Stomach (tissue), 9 donors: ENCODE measurements around the gene SCG2. TPM values are rescaled to one million over a fixed set of nuclear protein-coding genes. Genes with fewer than 3 reads are reported as not detected.

ENCODE experiments used
- DNase-seq, 2 donors: peaks; one replicate each; pipeline versions ENCODE4 v3.0.0 to v3.0.0-alpha.2; 2013 to 2019
- H3K27ac ChIP-seq, 5 donors: fragments of 200-600 bp in 4 of 5; sonication (generic) in 4 of 5; one replicate each; pipeline ENCODE4 v1.5.1; 2013 to 2019; ENCODE audit warnings: mild to moderate bottlenecking in 1 of 5, moderate library complexity in 1 of 5
- H3K27me3 ChIP-seq, 3 donors: fragments of 200-600 bp; sonication (generic); one replicate each; pipeline ENCODE4 v1.5.1; 2017 to 2019; ENCODE audit warnings: mixed run types in 1 of 3
- H3K36me3 ChIP-seq, 4 donors: fragments of 200-600 bp; sonication (generic); 1 replicate in 3 of 4; 2 replicates in 1 of 4; pipeline ENCODE4 v1.5.1; 2016 to 2019
- H3K4me1 ChIP-seq, 4 donors: fragments of 200-600 bp; sonication (generic); one replicate each; pipeline ENCODE4 v1.5.1; 2016 to 2019
- H3K4me3 ChIP-seq, 4 donors: fragments of 200-600 bp; sonication (generic) in 3 of 4; one replicate each; pipeline ENCODE4 v1.5.1; 2016 to 2019; ENCODE audit warnings: mild to moderate bottlenecking in 1 of 4
- H3K9me3 ChIP-seq, 4 donors: fragments of 200-600 bp; sonication (generic); one replicate each; pipeline ENCODE4 v1.5.1; 2016 to 2019
- CTCF ChIP-seq, 7 experiments: fragments of 450-650 bp in 4 of 7; fragments of 200-600 bp in 3 of 7; sonication (generic) in 3 of 7; IDR thresholded peaks; one replicate each; pipeline ENCODE4 v1.5.1; 2016 to 2019; ENCODE audit warnings: antibody characterized with exemption in 7 of 7, control low read depth in 2 of 7, mild to moderate bottlenecking in 1 of 7
- EP300 ChIP-seq: sonication (generic); formaldehyde crosslinking; IDR thresholded peaks from one replicate; pipeline ENCODE4 v1.6.1; 2017; ENCODE audit warnings: antibody characterized with exemption
- POLR2A ChIP-seq, 4 donors: fragments of 450-650 bp; IDR thresholded peaks; one replicate each; pipeline ENCODE4 v1.6.1; 2016; ENCODE audit warnings: antibody characterized with exemption in 4 of 4, control low read depth in 2 of 4, mild to moderate bottlenecking in 1 of 4, moderate library complexity in 1 of 4
- POLR2AphosphoS5 ChIP-seq, 3 donors: sonication (generic); formaldehyde crosslinking; IDR thresholded peaks; one replicate each; pipeline ENCODE4 v1.6.1; 2016; ENCODE audit warnings: antibody characterized with exemption in 3 of 3
- WGBS, 5 donors: extraction: QIAGEN DNeasy Blood & Tissue Kit in 3 of 5; methylation state at CpG; one replicate each; pipeline versions ENCODE4 v1.1.5 to v1.1.7; 2013 to 2018; 5-methylcytosine and 5-hydroxymethylcytosine counted together
- intact Hi-C: fragments of 100-400 bp; cut with DNase I; formaldehyde crosslinking; loops from one replicate; pipeline ENCODE4 v1.15.1; 2023; ENCODE audit warnings: low total_unique reads
- polyA plus RNA-seq, 3 donors: library from polyadenylated mRNA; stranded (reverse); fragments of 200-250 nt; gene quantifications; one replicate each; pipeline ENCODE4 v1.2.3, GENCODE V29; 2013
- total RNA-seq, 5 donors: library from RNA; depleted of rRNA; stranded (reverse); fragments of >200 nt; gene quantifications; one replicate each; pipeline versions ENCODE4 v1.1.0 to v1.2.3, GENCODE V29; 2014 to 2016
- donor health status: healthy with polysubstance abuse.
- donor health status: Bipolar disorder and iron deficiency.
- donor health status: healthy.

Gene SCG2
- total and polyA plus RNA-seq, 8 donors, result 0.58 to 11.7 (median 2.7) TPM

DNA sequence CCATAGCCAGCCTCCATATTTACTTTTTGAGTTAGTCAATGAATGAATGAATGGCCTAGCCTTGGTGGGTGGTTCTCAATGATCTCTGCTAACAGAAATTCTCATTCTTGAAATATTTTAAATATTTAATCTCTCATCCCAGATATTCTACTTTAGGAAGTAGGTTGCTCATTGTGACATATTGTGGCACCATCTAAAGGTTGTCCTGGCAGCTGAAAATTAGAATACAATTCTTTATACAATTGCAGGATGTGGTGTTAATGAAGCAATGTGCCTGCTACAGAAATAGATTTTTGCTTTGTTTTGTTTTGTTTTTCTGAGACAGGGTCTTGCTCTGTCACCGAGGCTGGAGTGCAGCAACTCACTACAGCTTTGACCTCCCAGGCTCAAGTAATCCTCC is 35.8 kb downstream of the SCG2 start:
- intact Hi-C loops, result no loop called here
- H3K27ac ChIP-seq, result no peak overlapping the region
- no peak overlapping the region for H3K4me3 ChIP-seq
- no peak for DNase-seq
- H3K9me3 ChIP-seq, result no peaks in the 10 kb centered on the region
- no peaks in the 10 kb centered on the region for H3K4me1 ChIP-seq
- H3K36me3 ChIP-seq, result no peaks in the 10 kb centered on the region
- 43 to 83% (median 67%) methylated on average over 1 of the region's 1 CpG for WGBS, 5 donors
- H3K27me3 ChIP-seq, result no peaks in the 10 kb centered on the region
- no peak for TF ChIP-seq EP300
- TF ChIP-seq POLR2AphosphoS5 (IDR thresholded peaks at IDR 0.05), result no peak
- TF ChIP-seq POLR2A (IDR thresholded peaks at IDR 0.05), result no peak
- no peak for TF ChIP-seq CTCF (IDR thresholded peaks at IDR 0.05)

DNA sequence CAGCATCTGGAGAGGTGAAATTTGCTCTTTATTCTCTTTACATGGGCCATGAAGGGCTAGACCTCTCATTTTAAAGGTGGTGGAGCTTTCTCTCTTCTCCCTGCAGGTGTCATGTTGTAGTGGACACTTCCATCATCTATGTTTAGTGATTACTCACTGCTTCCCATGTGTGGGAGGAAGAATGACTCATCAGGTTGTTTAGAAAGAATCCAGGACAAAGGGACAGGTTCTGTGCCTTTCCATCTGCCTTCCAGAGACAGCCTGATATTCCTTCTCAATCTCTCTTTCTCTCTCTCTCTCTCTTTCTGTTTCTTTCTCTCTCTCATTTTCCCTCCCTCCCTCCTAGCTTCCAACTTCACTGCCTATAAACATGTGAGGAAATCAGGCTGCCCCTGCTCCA is 38.7 kb downstream of the SCG2 start:
- no peaks in the 10 kb centered on the region for H3K27me3 ChIP-seq
- DNase-seq, result no peak

GRCh38 chr2:223562078-223562477 is 40.1 kb downstream of the SCG2 start:
- H3K4me3 ChIP-seq, result no peak overlapping the region
- H3K27ac ChIP-seq, result no peak overlapping the region
- TF ChIP-seq CTCF (IDR thresholded peaks at IDR 0.05) (no peak), POLR2A (IDR thresholded peaks at IDR 0.05) (no peak), EP300 (no peak), POLR2AphosphoS5 (IDR thresholded peaks at IDR 0.05) (no peak)
- H3K36me3 ChIP-seq, result no peaks in the 10 kb centered on the region
- no peaks in the 10 kb centered on the region for H3K27me3 ChIP-seq
- 85 to 92% (median 90%) methylated on average over 2 of the region's 2 CpGs for WGBS, 5 donors
- no peaks in the 10 kb centered on the region for H3K9me3 ChIP-seq
- no peaks in the 10 kb centered on the region for H3K4me1 ChIP-seq
- no peak for DNase-seq
- intact Hi-C loops, result no loop called here

More for the DNA sequence above, 38.7 kb downstream of the SCG2 start:
- Histone ChIP-seq H3K4me1 (no peaks in the 10 kb centered on the region), H3K27ac (no peak overlapping the region), H3K36me3 (no peaks in the 10 kb centered on the region), H3K9me3 (no peaks in the 10 kb centered on the region), H3K4me3 (no peak overlapping the region)
- no peak for TF ChIP-seq EP300
- TF ChIP-seq CTCF (IDR thresholded peaks at IDR 0.05), result no peak
- no peak for TF ChIP-seq POLR2AphosphoS5 (IDR thresholded peaks at IDR 0.05)
- TF ChIP-seq POLR2A (IDR thresholded peaks at IDR 0.05), result no peak
- intact Hi-C loops, result no loop called here

GRCh38 chr2:223560749-223561435 is 41.3 kb downstream of the SCG2 start:
- Histone ChIP-seq H3K27me3 (no peaks in the 10 kb centered on the region), H3K9me3 (no peaks in the 10 kb centered on the region), H3K4me3 (no peak overlapping the region), H3K36me3 (no peaks in the 10 kb centered on the region), H3K4me1 (no peaks in the 10 kb centered on the region), H3K27ac (no peak overlapping the region)
- 63 to 72% (median 70%) methylated on average over 7 of the region's 7 CpGs for WGBS, 5 donors
- TF ChIP-seq POLR2AphosphoS5 (IDR thresholded peaks at IDR 0.05), result no peak
- TF ChIP-seq CTCF (IDR thresholded peaks at IDR 0.05), result no peak
- TF ChIP-seq POLR2A (IDR thresholded peaks at IDR 0.05), result no peak
- TF ChIP-seq EP300, result no peak
- intact Hi-C loops, result no loop called here
- DNase-seq, result no peak
